GM12874 (cell line): ENCODE data around the gene DRGX.

Source experiments
- TF ChIP-seq, protein P1 (sequence below): IDR thresholded peaks from 2 replicates; pipeline ENCODE4 v1.5.1; 2011; ENCODE audit warnings: low read depth, mild to moderate bottlenecking, control low read depth, low read length, moderate library complexity; ENCODE audit not compliant: insufficient read depth

DRGX gene

GRCh38 chr10:49407151-49407550 lies 11.3 kb upstream of the DRGX start:
- TF ChIP-seq, protein P1, sequence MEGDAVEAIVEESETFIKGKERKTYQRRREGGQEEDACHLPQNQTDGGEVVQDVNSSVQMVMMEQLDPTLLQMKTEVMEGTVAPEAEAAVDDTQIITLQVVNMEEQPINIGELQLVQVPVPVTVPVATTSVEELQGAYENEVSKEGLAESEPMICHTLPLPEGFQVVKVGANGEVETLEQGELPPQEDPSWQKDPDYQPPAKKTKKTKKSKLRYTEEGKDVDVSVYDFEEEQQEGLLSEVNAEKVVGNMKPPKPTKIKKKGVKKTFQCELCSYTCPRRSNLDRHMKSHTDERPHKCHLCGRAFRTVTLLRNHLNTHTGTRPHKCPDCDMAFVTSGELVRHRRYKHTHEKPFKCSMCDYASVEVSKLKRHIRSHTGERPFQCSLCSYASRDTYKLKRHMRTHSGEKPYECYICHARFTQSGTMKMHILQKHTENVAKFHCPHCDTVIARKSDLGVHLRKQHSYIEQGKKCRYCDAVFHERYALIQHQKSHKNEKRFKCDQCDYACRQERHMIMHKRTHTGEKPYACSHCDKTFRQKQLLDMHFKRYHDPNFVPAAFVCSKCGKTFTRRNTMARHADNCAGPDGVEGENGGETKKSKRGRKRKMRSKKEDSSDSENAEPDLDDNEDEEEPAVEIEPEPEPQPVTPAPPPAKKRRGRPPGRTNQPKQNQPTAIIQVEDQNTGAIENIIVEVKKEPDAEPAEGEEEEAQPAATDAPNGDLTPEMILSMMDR = no peak

- TF ChIP-seq, protein P1 = no peak
Measured at GRCh38 chr10:49404321-49404878, 8.5 kb upstream of the DRGX start.

GRCh38 chr10:49403363-49403762 lies 7.5 kb upstream of the DRGX start:
- TF ChIP-seq, protein P1 = no peak

DNA sequence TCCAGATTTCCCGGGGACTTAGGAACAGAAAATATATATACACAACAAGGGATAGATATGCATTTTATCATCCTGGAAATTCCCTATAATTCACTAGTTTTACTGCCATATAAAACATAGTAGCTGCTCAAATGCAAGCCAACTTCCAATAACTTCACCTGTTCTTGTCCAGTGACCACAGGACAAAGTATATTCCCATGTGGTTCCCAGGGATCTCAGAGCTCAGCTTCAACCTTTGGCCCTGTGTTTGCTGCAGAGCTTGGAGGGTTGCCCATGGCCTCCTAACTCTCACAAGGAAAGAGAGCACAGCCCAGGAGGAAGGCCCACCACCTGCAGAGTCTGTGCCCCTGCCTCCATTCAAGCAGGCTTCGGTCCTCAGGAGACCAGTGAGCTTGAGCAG lies 4.5 kb upstream of the DRGX start:
- TF ChIP-seq, protein P1 = no peak

- TF ChIP-seq, protein P1 = no peak
Measured at GRCh38 chr10:49398986-49399385, 3.1 kb upstream of the DRGX start.

DNA sequence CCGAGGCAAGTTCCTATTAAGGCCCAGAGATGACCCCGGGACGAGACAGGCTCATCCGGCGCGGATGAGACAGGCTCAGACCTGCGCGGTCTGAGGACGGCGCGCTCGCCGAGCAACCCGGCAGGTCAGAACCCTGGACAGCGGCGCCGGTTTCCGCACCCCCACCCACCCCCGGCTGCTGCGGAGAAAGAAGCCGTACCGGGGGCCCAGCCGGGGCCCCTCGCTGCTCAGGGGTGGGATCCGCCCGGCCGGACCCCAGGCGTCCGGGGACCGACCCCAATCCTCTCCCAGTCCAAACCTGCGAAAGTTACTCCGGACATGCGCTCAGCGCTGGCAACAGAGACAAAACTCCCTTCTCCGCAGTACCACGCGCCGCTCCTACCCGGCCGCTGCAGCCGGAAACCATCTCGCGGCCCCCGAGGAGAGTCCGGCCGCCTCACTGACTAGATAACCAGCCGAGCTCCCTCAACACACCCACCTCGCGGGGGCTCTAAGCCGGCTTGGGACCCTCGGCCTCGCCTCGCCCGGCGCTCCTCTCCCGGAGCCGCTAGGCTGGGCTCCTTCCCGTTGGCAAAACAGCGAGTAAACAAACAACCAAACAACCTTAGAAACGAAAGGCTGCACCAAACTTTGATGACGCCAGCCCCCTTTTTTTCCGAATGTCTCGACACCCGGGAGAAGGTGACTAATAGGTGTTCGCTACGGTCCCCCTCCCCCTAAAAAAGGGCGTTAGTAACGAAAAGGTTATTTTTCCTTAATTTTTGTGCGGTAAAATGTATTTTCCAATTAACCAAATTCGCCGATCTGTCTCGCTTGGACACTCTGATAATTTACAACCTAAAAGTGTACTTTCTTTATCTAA lies 2.3 kb upstream of the DRGX start:
- TF ChIP-seq, protein P1 = no peak

DNA sequence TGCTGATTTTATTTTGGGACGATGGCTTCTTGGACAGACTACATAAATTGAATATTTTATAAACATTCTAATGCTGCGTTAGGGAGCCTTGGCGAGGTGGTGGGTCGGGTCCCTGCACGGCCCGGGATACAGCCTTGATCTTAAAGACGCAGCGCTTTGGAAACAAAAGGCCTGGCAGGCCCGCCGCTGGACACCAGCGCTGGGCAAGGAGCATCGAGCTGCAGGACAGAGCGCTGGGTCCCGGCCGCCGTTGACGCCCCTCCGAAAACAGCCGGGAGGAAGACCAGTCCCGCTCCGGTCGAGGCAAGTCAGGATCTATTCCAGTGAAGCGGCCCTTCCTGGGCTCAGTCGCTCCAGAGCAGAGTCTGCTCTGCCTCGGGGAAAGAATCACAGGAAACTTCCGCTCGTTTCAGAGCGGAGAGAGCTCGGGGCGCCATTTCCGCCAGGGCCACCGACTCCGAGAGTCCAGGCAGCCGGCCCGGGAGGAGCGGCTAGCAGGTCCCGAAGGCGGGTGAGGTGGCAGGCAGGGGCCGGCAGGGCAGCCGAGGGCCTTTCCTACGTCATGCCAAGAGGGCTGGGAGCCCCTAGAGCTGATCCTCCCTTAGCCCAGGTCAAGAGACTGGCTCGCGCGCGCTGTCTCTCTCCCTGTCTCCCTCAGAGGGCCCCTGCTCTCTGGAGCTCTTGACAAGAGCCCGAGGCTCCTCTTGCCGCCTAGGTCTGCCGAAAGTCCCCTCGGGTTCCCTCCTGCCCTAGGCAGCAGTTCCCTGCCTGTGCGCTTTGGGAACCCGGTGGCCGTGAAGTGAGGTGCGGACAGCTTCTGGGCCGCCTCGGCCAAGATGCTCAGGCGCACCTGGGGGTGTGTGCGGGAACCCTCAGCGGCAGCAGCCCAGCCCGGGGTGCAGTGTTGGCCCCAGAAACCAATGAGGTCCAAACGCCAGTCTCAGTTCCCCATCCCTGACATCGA lies 1.4 kb upstream of the DRGX start:
- TF ChIP-seq, protein P1 = no peak
